HEK293 (cell line): ENCODE results near the gene ABHD14A.

Experiments used
- CTCF ChIP-seq: fragments of 450-650 bp; formaldehyde crosslinking; IDR thresholded peaks from 2 replicates; pipeline ENCODE4 v1.5.1; 2016; ENCODE audit warnings: missing biosample characterization, missing genetic modification characterization
- REST ChIP-seq: fragments of 450-650 bp; formaldehyde crosslinking; IDR thresholded peaks from 2 replicates; pipeline ENCODE4 v1.5.1; 2016; ENCODE audit warnings: missing biosample characterization, missing genetic modification characterization
- ZNF10 ChIP-seq: fragments of 450-650 bp; formaldehyde crosslinking; IDR thresholded peaks from 2 replicates; pipeline ENCODE4 v1.5.1; 2017; ENCODE audit warnings: missing biosample characterization, missing genetic modification characterization
- ZNF274 ChIP-seq, 2 experiments: fragments of 200-500 bp in 1 of 2; fragments of 450-650 bp in 1 of 2; sonication (Bioruptor generic) in 1 of 2; formaldehyde crosslinking in 1 of 2; IDR thresholded peaks; 2 replicates each; pipeline versions ENCODE4 v1.5.1 to v1.6.1; 2014 to 2016; ENCODE audit warnings: borderline replicate concordance in 1 of 2, inconsistent platforms in 1 of 2, low read length in 1 of 2, missing biosample characterization in 1 of 2, missing genetic modification characterization in 1 of 2
- ZNF792 ChIP-seq: fragments of 450-650 bp; formaldehyde crosslinking; IDR thresholded peaks from 2 replicates; pipeline ENCODE4 v1.5.1; 2016; ENCODE audit warnings: missing biosample characterization, missing genetic modification characterization

- TF ChIP-seq ZNF274 (IDR thresholded peaks at IDR 0.05; ENCODE audit: low read length) (no peak), ZNF274 (tag by site-specific recombination; IDR thresholded peaks at IDR 0.05; ENCODE audit: borderline replicate concordance) (no peak), CTCF (no peak), REST (tag by site-specific recombination) (no peak), ZNF10 (tag by site-specific recombination) (no peak), ZNF792 (tag by site-specific recombination) (no peak)
Measured at GRCh38 chr3:51964521-51964920, 10.3 kb upstream of the ABHD14A start.
